HG02759 (cell line): ENCODE measurements around the gene OR10D3.
"Not testable (repeated sequence)": the region's sequence is repeated elsewhere in the genome, so short reads cannot be mapped to it uniquely, and the experiment has no call there.

Experiments used
- ATAC-seq: cut with Tn5 transposase; IDR thresholded peaks from one replicate; pipeline ENCODE4 v1.9.1; 2021; ENCODE audit warnings: mild to moderate bottlenecking, moderate library complexity; ENCODE audit not compliant: unreplicated experiment

Gene OR10D3

DNA sequence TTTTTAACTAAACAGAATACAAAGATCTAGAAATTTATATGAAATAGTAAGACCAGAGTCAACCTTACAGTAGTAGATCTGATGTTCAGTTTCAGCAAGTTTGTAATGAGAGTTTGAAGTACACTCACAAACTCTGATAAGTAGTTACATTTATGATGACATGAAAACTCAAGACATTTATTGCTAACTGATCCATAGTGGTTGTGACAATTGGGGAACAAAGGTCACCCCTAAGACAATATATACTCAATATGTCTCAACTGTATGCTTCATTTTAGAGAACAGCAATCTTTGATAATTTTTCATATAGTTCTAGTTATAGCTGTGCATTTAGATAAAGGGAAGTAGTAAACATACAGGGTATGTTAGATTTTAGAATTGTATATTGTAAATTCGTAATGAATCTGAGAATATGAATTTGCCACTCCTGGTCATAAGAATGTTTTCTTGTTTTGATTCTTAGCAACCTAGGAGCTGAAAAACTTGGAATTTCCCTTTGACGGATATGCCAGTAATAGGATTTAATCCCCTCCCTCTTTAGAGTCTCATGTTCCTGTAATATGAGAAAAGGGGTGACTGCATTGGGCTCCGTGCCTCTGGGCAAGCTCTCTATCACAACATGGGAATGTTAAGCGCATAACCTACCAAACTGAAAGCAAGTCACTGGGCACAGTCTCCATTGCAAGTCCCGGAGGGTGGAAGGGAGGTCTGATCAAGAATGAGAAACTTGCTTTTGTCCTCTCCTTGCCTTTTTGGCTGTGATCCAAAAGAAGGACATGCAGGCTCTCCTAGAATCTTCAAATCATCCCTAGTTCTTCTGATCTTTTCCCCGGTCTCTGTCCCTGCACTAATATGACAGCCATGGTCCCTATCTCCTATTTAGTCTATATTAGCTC is 11.4 kb downstream of the OR10D3 start:
- no peak for ATAC-seq

DNA sequence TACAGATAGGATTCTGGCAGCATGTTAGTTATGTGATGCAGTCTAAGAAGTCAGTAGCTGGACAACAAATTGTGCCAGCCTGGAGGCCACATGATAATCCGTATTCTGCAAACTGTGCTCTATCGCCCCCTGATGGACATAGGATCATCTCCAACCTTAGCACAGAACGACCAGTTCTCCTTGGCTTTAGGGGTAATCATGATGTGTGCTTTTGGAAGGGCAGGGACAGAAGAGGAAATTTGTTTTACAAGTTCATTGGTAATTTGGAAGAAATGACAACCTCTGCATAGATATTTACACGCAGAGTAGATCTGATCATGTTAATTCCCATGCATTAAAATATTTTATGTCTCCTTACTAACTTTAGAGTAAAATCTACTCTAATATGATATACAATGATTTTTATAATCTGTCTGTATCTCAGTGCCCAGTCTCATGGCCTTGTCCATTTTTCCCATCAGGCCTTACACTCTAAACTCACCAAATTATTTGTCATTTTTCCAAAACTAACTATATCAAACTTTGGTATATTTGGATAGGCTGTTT is 12.1 kb downstream of the OR10D3 start:
- peak; percentile 79 for ATAC-seq

DNA sequence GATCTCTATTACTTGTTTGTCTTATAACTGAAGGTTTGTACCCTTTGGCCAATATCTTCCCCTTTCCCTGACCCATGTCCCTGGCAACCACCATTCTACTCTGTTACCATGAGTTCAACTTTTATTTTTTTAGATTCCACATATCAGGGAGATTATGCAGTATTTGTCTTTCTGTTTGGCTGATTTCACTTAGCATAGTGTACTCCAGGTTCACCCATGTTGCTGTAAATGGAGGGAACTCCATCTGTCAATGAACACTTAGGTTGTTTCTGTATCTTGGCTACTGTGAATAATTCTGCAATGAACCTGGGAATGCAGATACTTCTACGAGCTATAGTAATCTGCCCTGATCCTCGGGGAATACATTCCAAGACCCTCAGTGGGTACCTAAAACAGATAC is 14.9 kb downstream of the OR10D3 start:
- ATAC-seq = no peak

DNA sequence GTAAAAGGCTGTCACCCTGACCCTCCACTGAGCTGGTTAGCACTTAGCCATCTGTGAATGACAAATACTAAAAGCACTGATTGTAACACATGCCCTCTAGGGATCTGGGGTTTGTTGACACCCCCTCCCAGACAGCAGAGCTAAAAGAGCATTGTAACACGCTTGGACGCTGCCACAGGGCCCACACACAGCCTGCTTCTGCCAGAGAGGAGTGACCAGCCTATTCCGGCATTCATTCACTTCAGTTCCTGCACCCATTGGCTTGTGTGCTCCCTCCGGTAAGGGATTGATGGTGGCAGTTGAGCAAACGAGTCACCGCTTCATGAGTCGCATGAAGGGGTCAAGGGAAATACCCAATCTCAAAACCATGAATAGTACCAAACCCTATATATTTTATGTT is 15.8 kb downstream of the OR10D3 start:
- ATAC-seq = no peak

DNA sequence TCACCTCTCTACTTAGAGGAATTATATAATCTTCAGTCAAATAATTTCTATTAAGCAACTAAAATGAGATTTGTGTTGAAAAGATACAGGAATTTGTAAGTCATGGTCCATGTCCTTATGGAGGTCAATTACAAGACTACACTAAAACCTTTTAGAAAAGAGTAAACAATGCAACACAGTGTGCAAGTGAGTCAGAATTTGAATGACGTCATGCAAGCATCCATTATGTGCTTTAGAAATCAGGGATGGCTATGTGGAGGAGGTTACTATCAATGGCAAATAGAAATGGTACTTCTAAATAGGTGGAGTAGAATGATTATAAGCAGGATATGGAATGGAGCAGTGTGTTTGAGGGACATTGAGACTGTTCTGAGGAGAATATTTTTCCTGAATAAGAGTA is 16.6 kb downstream of the OR10D3 start:
- ATAC-seq = no peak

DNA sequence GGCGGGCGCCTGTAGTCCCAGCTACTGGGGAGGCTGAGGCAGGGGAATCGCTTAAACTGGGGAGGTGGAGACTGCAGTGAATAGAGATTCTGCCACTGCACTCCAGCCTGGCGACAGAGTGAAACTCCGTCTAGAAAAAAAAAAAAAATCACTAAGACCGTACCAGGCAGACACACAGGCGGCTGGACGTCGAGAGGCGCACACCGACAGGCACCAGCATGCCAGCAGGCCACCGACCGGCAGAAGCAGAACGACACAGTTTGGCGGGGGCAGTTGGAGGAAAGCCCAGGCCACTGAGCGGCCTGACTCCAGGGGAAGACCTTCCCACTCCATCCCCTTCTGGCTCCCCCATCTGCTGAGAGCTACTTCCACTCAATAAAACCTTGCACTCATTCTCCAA is 17.5 kb downstream of the OR10D3 start:
- ATAC-seq = no peak

DNA sequence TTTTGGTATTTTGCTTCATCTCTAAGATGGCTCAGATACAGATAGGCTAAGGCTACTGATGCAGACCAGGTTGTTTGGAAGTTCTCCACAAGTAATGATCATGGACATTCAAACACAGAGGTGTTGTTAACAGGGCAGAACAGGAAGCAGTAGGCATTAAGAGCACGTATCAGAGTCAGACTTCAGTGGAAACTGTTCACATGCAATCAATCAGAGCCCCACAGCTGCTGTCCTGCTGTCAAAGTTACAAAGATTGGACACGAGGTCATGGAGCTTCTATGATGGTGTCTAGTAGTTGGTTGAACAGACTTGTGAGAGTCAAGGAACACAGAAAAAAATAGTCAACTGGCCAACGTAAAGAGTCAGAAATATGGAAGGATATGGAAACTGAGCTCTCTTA is 19.8 kb downstream of the OR10D3 start:
- no peak for ATAC-seq

DNA sequence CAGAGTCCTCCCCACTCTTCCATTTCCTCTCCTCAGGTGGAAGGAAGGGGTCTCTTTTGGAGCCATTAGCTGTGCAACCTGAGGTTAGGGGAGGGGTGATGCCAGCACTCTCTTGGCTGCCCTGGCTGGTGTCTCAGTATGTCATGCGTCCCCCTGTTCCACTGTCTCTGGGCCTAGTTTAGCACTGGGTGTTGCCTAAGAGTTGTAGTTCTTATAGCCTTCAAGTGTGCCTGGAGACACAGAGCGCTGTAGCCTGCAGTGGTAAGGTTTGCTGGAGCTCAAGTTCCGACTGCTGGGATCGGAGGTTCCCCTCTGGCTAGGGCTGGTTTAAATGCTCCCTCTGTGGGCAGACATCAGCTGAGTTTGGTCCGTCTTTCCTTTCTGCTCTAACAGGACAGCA is 20.9 kb downstream of the OR10D3 start:
- no peak for ATAC-seq

DNA sequence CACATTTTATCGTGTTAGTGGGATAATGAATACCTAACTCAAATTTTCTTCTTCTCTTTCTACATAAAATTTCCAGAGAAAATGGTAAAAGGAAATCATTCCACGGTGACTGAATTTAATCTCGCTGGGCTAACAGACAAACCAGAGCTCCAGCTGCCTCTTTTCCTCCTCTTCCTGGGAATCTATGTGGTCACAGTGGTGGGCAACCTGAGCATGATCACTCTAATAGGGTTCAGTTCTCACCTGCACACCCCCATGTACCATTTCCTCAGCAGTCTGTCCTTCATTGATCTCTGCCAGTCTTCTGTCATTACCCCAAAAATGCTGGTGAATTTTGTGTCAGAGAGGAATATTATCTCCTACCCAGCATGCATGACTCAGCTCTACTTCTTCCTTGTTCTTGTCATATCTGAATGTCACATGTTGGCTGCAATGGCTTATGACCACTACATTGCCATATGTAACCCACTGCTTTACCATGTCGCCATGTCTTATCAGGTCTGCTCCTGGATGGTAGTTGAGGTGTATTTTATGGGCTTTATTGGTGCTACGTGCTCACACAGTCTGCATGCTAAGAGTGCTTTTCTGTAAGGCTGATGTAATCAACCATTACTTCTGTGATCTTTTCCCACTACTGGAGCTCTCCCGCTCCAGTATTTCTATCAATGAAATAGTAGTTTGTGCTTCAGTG is 24.1 kb downstream of the OR10D3 start:
- no peak for ATAC-seq

DNA sequence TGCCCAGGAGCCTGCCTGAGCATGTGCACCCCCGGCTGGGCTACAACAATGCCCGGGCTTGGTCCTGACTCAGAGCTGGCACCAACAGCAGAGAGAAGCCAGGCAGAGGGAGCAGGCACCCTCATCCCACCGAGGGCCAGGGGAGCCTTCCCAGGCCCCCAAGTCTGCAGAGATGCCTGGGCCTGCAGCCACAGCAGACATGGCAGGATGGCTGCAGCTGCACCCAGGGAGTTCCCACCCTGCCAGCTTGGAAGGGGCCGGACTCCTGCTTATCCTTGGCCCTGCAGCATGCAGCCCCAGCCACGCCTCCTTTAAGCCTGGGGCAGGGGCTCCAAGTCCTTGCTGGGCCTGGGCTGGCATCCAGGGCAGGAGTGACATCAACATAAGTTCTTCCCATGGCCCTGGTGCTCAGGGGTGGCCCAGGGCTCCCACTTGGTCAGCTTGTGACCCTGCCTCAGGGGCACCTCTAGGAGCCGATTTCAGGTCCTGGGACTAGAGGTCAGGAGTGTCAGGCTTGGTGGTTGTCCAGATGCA is 26.7 kb downstream of the OR10D3 start:
- ATAC-seq = no peak

DNA sequence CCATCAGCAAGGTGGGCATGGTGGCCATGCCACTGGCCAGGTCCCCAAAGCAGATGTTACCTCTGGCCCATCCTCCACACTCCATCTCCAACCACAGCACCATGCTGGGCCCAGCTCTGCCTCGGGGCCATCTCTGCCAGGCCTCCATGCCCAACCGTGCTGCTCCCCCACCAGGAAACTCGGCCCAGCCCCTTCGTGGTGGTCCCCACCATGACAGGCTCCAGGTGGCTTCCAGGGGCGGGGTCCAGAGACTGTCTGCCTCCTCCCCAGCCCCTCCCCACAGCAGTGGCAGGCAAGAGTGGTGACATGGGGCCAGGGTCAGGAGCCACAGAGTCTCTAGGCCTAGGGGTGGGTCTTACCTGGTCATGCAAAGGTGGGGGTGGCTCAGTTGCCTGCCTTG is 27.3 kb downstream of the OR10D3 start:
- ATAC-seq = no peak

DNA sequence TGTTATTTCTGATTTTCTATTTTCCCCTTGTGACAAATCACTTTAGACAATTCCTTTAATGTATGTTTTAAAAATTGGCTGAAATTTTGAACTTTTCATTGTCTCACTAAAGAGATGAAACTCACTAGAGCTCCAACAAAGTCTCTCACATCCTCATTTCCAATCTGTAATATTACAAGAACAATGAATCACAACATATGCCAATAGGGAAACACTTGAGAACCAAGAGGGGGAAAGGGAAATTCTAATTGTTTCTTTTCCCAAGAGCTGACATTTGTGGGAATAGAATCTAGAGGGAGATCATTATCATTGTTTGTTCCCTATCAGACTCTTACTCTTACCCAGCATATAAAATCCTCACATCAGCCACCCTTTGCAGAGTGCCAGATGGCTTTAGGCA is 28.2 kb downstream of the OR10D3 start:
- ATAC-seq = no peak

DNA sequence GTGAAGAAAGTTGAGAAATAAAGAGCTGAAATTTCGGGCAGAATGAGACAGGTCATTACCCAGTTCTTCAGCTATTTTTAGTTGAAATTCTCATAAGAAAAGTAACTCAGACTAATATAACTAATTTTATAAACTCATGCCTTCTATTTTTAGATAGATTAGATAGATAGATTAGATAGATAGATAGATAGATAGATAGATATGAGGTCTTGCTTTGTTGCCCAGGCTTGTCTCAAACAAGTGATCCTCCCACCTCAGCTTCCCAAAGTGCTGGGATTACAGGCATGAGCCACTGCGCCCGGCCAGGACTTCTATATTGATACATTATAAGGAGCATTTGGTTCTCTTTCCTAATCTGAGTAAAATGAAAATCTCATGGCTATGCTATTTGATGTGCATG is 30.9 kb downstream of the OR10D3 start:
- no peak for ATAC-seq

DNA sequence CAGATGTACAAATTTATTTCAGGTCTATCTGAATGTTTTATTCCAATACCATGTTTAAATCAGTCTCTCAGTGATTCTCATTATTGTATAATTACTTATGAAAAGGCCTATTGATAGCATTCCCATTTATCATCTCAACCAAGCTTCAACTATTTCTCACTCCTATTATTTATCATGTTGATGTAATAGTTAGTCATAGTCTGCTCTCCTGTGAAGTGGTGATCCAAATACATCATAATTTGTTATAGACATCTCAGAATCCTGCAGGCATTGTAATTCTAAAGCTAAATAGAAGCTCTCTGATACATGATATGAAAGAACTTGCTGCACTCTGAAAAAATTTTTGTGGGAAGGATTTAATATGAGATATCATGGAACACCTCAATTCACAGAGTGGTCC is 36.0 kb downstream of the OR10D3 start:
- no peak for ATAC-seq

DNA sequence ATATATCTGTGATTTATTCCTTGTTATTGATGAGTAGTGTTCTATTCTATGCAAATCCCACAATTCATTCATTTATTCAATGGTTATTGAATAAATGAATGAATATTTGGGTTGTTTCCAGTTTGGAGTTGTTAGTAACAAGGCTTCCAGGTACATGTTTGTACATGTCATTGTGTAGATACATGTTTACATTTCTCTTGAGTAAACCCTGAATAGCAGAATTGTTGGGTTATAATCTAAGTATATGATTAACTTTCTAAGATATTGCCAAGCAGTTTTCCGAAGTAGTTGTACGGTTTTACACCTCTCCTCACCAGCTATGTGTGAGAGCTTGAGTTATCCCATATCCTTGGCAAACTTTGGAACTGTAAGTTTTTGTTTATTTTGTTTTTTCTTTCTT is 39.3 kb downstream of the OR10D3 start:
- ATAC-seq = no peak

DNA sequence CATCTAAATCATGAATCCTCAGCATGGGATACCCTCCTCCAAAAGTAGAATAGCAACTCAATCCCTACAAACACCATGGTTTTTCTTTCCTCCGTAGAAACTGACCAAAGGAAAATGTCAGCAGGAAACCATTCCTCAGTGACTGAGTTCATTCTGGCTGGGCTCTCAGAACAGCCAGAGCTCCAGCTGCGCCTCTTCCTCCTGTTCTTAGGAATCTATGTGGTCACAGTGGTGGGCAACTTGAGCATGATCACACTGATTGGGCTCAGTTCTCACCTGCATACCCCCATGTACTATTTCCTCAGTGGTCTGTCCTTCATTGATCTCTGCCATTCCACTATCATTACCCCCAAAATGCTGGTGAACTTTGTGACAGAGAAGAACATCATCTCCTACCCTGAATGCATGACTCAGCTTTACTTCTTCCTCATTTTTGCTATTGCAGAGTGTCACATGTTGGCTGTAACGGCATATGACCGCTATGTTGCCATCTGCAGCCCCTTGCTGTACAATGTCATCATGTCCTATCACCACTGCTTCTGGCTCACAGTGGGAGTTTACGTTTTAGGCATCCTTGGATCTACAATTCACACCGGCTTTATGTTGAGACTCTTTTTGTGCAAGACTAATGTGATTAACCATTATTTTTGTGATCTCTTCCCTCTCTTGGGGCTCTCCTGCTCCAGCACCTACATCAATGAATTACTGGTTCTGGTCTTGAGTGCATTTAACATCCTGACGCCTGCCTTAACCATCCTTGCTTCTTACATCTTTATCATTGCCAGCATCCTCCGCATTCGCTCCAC is 41.7 kb downstream of the OR10D3 start:
- not testable (repeated sequence) for ATAC-seq

DNA sequence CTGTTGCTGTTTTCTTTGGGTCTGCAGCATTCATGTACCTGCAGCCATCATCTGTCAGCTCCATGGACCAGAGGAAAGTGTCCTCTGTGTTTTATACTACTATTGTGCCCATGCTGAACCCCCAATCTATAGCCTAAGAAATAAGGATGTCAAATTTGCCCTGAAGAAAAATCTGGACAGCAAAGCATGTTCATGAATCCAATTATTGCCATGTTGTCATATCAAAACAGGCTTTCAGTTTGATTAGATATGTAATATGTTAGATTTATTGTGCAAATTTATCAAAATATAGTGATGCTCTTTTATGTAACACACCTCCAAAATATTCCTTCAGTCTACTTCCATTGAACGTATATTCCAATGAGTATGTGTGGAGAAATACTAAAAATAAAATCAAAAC is 42.3 kb downstream of the OR10D3 start:
- ATAC-seq = no peak

DNA sequence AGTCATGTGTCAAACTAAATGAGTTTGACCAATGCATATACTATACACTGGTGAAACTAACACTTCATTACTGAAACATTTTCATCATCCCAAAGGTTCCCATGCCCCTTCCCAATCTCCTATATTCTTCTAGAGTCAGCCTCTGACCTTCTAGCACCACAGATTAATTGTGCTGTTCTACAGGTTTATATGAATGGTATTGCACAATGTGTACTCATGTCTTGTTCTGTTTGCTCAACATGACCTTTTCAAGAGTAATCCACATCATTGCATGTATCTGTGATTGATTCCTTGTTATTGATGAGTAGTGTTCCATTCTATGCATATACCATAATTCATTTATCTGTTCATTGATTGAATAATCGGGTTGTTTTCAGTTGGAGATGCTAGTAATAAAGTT is 50.2 kb downstream of the OR10D3 start:
- no peak for ATAC-seq
